ENCODE measurements around the gene EED.

GRCh38 chr11:86301742-86302091 lies 57.2 kb downstream of the EED start:
- TF ChIP-seq RAD21 (conservative IDR thresholded peaks at IDR 0.05) (no peak), POLR2AphosphoS5 (IDR thresholded peaks at IDR 0.05) (no peak), EP300 (conservative IDR thresholded peaks at IDR 0.05; ENCODE audit: poor library complexity, severe bottlenecking) (no peak)
